Measurements from ENCODE around the gene UROC1.

Gene UROC1

GRCh38 chr3:126479642-126480041, 37.9 kb downstream of the UROC1 start:
- Histone ChIP-seq H3K9ac (ENCODE audit: low read depth, low read length, poor library complexity, severe bottlenecking) (no peak overlapping the region), H3K36me3 (ENCODE audit: insufficient read depth, low read length) (no peaks in the 10 kb centered on the region), H3K4me1 (ENCODE audit: insufficient read depth, low read length, poor library complexity, severe bottlenecking) (peaks cover 14% of the 10 kb centered on the region), H3F3A (ENCODE audit: low read depth) (peaks cover 4% of the 10 kb centered on the region; the same call in 1 of the 2 replicates), H3K9me2 (replicated peaks; ENCODE audit: low read depth, low read length) (no peaks in the 10 kb centered on the region), H3K4me3 (ENCODE audit: low read length, poor library complexity, severe bottlenecking) (no peak overlapping the region), H3K27me3 (ENCODE audit: insufficient read depth, low read length, poor library complexity, severe bottlenecking) (no peaks in the 10 kb centered on the region), H3K79me2 (ENCODE audit: insufficient read depth, low read length) (peaks cover 5% of the 10 kb centered on the region), H3K9me3 (ENCODE audit: insufficient read depth, low read depth, low read length) (no peaks in the 10 kb centered on the region), H2AFZ (ENCODE audit: low read length) (no peak overlapping the region), H4K20me1 (ENCODE audit: insufficient read depth, low read length, poor library complexity, severe bottlenecking) (peaks cover 5% of the 10 kb centered on the region), H3K4me2 (ENCODE audit: low read depth, low read length, poor library complexity, severe bottlenecking) (no peak overlapping the region)
- no peak for TF ChIP-seq CTCF (conservative IDR thresholded peaks at IDR 0.05; ENCODE audit: low read length)

GRCh38 chr3:126478581-126479310, 38.8 kb downstream of the UROC1 start:
- TF ChIP-seq EZH2phosphoT487 (IDR thresholded peaks at IDR 0.05; ENCODE audit: borderline replicate concordance): no peak
- TF ChIP-seq CTCF (conservative IDR thresholded peaks at IDR 0.05; ENCODE audit: low read length): no peak
- Histone ChIP-seq H3K9me3 (ENCODE audit: insufficient read depth, low read depth, low read length) (no peaks in the 10 kb centered on the region), H3K79me2 (ENCODE audit: insufficient read depth, low read length) (peaks cover 14% of the 10 kb centered on the region), H3K27me3 (ENCODE audit: insufficient read depth, low read length, poor library complexity, severe bottlenecking) (no peaks in the 10 kb centered on the region), H3F3A (ENCODE audit: low read depth) (peaks cover 4% of the 10 kb centered on the region; the same call in 1 of the 2 replicates), H3K4me1 (ENCODE audit: insufficient read depth, low read length, poor library complexity, severe bottlenecking) (peaks cover 10% of the 10 kb centered on the region), H2AFZ (ENCODE audit: low read length) (no peak overlapping the region), H3K9me2 (replicated peaks; ENCODE audit: low read depth, low read length) (no peaks in the 10 kb centered on the region), H3K9ac (ENCODE audit: low read depth, low read length, poor library complexity, severe bottlenecking) (no peak overlapping the region), H4K20me1 (ENCODE audit: insufficient read depth, low read length, poor library complexity, severe bottlenecking) (peaks cover 14% of the 10 kb centered on the region), H3K4me3 (ENCODE audit: low read length, poor library complexity, severe bottlenecking) (no peak overlapping the region), H3K36me3 (ENCODE audit: insufficient read depth, low read length) (no peaks in the 10 kb centered on the region), H3K4me2 (ENCODE audit: low read depth, low read length, poor library complexity, severe bottlenecking) (no peak overlapping the region)

- Histone ChIP-seq H3K27me3 (ENCODE audit: insufficient read depth, low read length, poor library complexity, severe bottlenecking) (no peaks in the 10 kb centered on the region), H3K4me3 (ENCODE audit: low read length, poor library complexity, severe bottlenecking) (no peak overlapping the region), H2AFZ (ENCODE audit: low read length) (no peak overlapping the region), H3K9me3 (ENCODE audit: insufficient read depth, low read depth, low read length) (no peaks in the 10 kb centered on the region), H4K20me1 (ENCODE audit: insufficient read depth, low read length, poor library complexity, severe bottlenecking) (peaks cover 29% of the 10 kb centered on the region), H3K36me3 (ENCODE audit: insufficient read depth, low read length) (no peaks in the 10 kb centered on the region), H3K79me2 (ENCODE audit: insufficient read depth, low read length) (peaks cover 31% of the 10 kb centered on the region), H3K4me2 (ENCODE audit: low read depth, low read length, poor library complexity, severe bottlenecking) (no peak overlapping the region), H3K9me2 (replicated peaks; ENCODE audit: low read depth, low read length) (no peaks in the 10 kb centered on the region), H3F3A (ENCODE audit: low read depth) (peaks cover 4% of the 10 kb centered on the region; the same call in 1 of the 2 replicates), H3K4me1 (ENCODE audit: insufficient read depth, low read length, poor library complexity, severe bottlenecking) (peaks cover 24% of the 10 kb centered on the region), H3K9ac (ENCODE audit: low read depth, low read length, poor library complexity, severe bottlenecking) (no peak overlapping the region)
- TF ChIP-seq EZH2phosphoT487 (IDR thresholded peaks at IDR 0.05; ENCODE audit: borderline replicate concordance) (no peak), CTCF (conservative IDR thresholded peaks at IDR 0.05; ENCODE audit: low read length) (no peak)
Observed at GRCh38 chr3:126477061-126477380, 40.6 kb downstream of the UROC1 start.

All from Loucy (cell line).